IMR-90 (cell line): Measurements from ENCODE around the gene ATP8B4. TPM values are rescaled to one million over a fixed set of nuclear protein-coding genes. Genes with fewer than 3 reads are reported as not detected.
A peak's percentile ranks its signal among the peaks of the same experiment; 100 is the strongest.

Experiments used
- ATAC-seq: fragments of 200-7000 bp; cut with Tn5 transposase; 2 replicates; pipeline ENCODE4 v1.9.1; 2020; ENCODE audit warnings: low read depth, mild to moderate bottlenecking, moderate library complexity
- BruUV-seq: library from RNA; stranded (reverse); fragments of 400-500 nt; replicated peaks from 2 replicates; lab custom pipeline; 2021; lab: Mats Ljungman, UMichigan
- CTCF ChIA-PET: fragments of 300-600 bp; formaldehyde crosslinking; extraction: SDS; loops from one replicate; lab custom pipeline; 2021; ENCODE audit warnings: antibody characterized with exemption; lab: Yijun Ruan, JAX
- POLR2A ChIA-PET: fragments of 300-600 bp; sonication (Branson Sonifier 250); formaldehyde crosslinking; loops from one replicate; lab custom pipeline; 2022; ENCODE audit warnings: antibody characterized with exemption; ENCODE audit not compliant: unreplicated experiment; lab: Charles Lee
- DNase-seq: peaks from one replicate; pipeline ENCODE4 v3.0.0; 2013
- H2AFZ ChIP-seq: replicated peaks from 2 replicates; pipeline ENCODE3; 2013; ENCODE audit warnings: low read length, mild to moderate bottlenecking; ENCODE audit not compliant: poor library complexity
- H2AK5ac ChIP-seq: 2 replicates; pipeline ENCODE4 v1.6.1; 2013; ENCODE audit warnings: low read depth, low read length, inconsistent platforms
- H2AK9ac ChIP-seq: replicated peaks from 2 replicates; pipeline ENCODE3; 2013; ENCODE audit warnings: mild to moderate bottlenecking, low read depth, low read length, moderate library complexity; ENCODE audit not compliant: poor library complexity
- H2BK120ac ChIP-seq: 2 replicates; pipeline ENCODE4 v1.6.1; 2013; ENCODE audit warnings: low read depth, low read length, inconsistent platforms
- H2BK15ac ChIP-seq: 3 replicates; pipeline ENCODE4 v1.6.1; 2013; ENCODE audit warnings: low read depth, low read length, inconsistent platforms
- H2BK20ac ChIP-seq: 2 replicates; pipeline ENCODE4 v1.6.1; 2013; ENCODE audit warnings: low read depth, mild to moderate bottlenecking, inconsistent platforms, low read length, moderate library complexity
- H2BK5ac ChIP-seq: 2 replicates; pipeline ENCODE4 v1.6.1; 2013; ENCODE audit warnings: mild to moderate bottlenecking, low read depth, low read length, inconsistent platforms; ENCODE audit not compliant: poor library complexity, severe bottlenecking
- H3K14ac ChIP-seq: replicated peaks from 2 replicates; pipeline ENCODE4 v1.6.1; 2013; ENCODE audit warnings: low read depth, low read length, inconsistent platforms
- H3K18ac ChIP-seq: 2 replicates; pipeline ENCODE4 v1.6.1; 2013; ENCODE audit warnings: low read depth, low read length, control low read depth
- H3K23ac ChIP-seq: 2 replicates; pipeline ENCODE4 v1.6.1; 2013; ENCODE audit warnings: low read depth, low read length, inconsistent platforms
- H3K27ac ChIP-seq: 2 replicates; pipeline ENCODE4 v1.5.1; 2013; ENCODE audit warnings: mild to moderate bottlenecking, control low read depth, low read length; ENCODE audit not compliant: insufficient read depth
- H3K27me3 ChIP-seq: 2 replicates; pipeline ENCODE4 v1.6.1; 2013; ENCODE audit warnings: low read length; ENCODE audit not compliant: control insufficient read depth, insufficient read depth
- H3K36me3 ChIP-seq: 2 replicates; pipeline ENCODE4 v1.6.1; 2013; ENCODE audit warnings: low read length, mixed read lengths; ENCODE audit not compliant: control insufficient read depth, insufficient read depth
- H3K4ac ChIP-seq: 2 replicates; pipeline ENCODE4 v1.6.1; 2013; ENCODE audit warnings: low read depth, low read length, inconsistent platforms
- H3K4me1 ChIP-seq: 2 replicates; pipeline ENCODE4 v1.6.1; 2013; ENCODE audit warnings: low read length, mixed read lengths; ENCODE audit not compliant: control insufficient read depth, insufficient read depth
- H3K4me2 ChIP-seq: 2 replicates; pipeline ENCODE4 v1.6.1; 2013; ENCODE audit warnings: low read depth, mild to moderate bottlenecking, control low read depth, low read length, moderate library complexity
- H3K4me3 ChIP-seq: 2 replicates; pipeline ENCODE4 v1.5.1; 2013; ENCODE audit warnings: low read depth, mild to moderate bottlenecking, control low read depth, low read length, moderate library complexity; ENCODE audit not compliant: insufficient read depth
- H3K56ac ChIP-seq: 2 replicates; pipeline ENCODE4 v1.6.1; 2013; ENCODE audit warnings: low read length, inconsistent platforms; ENCODE audit not compliant: insufficient read depth; ENCODE audit errors: extremely low read depth
- H3K79me1 ChIP-seq, 2 experiments: 2 replicates each; pipeline ENCODE4 v1.6.1; 2013; ENCODE audit warnings: low read length in 2 of 2, inconsistent platforms in 1 of 2, low read depth in 1 of 2
- H3K9ac ChIP-seq: 2 replicates; pipeline ENCODE4 v1.6.1; 2013; ENCODE audit warnings: low read depth, low read length, control low read depth
- H3K9me1 ChIP-seq: 2 replicates; pipeline ENCODE4 v1.6.1; 2013; ENCODE audit warnings: low read length, inconsistent platforms; ENCODE audit not compliant: insufficient read depth
- H3K9me3 ChIP-seq: 2 replicates; pipeline ENCODE4 v1.6.1; 2013; ENCODE audit warnings: low read length; ENCODE audit not compliant: control insufficient read depth, insufficient read depth
- H4K20me1 ChIP-seq: 2 replicates; pipeline ENCODE4 v1.6.1; 2013; ENCODE audit warnings: low read length, inconsistent platforms; ENCODE audit not compliant: insufficient read depth
- H4K5ac ChIP-seq: 2 replicates; pipeline ENCODE4 v1.6.1; 2013; ENCODE audit warnings: mild to moderate bottlenecking, low read depth, low read length, control low read depth
- H4K8ac ChIP-seq, 2 experiments: 2 replicates each; pipeline ENCODE4 v1.6.1; 2013; ENCODE audit warnings: low read depth in 2 of 2, low read length in 2 of 2, control low read depth in 1 of 2, inconsistent platforms in 1 of 2
- H4K91ac ChIP-seq: 2 replicates; pipeline ENCODE4 v1.6.1; 2013; ENCODE audit warnings: low read depth, low read length, inconsistent platforms; ENCODE audit not compliant: insufficient read depth
- BHLHE40 ChIP-seq: fragments of 150-350 bp; IDR thresholded peaks from 2 replicates; pipeline ENCODE4 v1.6.1; 2016; ENCODE audit warnings: mild to moderate bottlenecking, low read depth, low read length
- CEBPB ChIP-seq: IDR thresholded peaks from 2 replicates; pipeline ENCODE4 v1.6.1; 2012; ENCODE audit warnings: low read depth, low read length, improper control_type of control experiment
- CHD1 ChIP-seq: IDR thresholded peaks from 2 replicates; pipeline ENCODE4 v1.6.1; 2012; ENCODE audit warnings: low read depth, low read length, improper control_type of control experiment
- CTCF ChIP-seq: conservative IDR thresholded peaks from 2 replicates; pipeline ENCODE4 v1.5.1; 2012; ENCODE audit warnings: mild to moderate bottlenecking, low read depth, low read length, improper control_type of control experiment
- FOS ChIP-seq: fragments of 150-350 bp; IDR thresholded peaks from 2 replicates; pipeline ENCODE4 v1.6.1; 2016; ENCODE audit warnings: low read depth, low read length
- MAFK ChIP-seq: IDR thresholded peaks from 2 replicates; pipeline ENCODE4 v1.6.1; 2012; ENCODE audit warnings: low read depth, low read length, improper control_type of control experiment
- MAZ ChIP-seq: IDR thresholded peaks from 2 replicates; pipeline ENCODE4 v1.6.1; 2012; ENCODE audit warnings: low read depth, mild to moderate bottlenecking, low read length, improper control_type of control experiment, moderate library complexity, borderline replicate concordance
- MXI1 ChIP-seq: IDR thresholded peaks from 2 replicates; pipeline ENCODE4 v1.6.1; 2012; ENCODE audit warnings: low read depth, mild to moderate bottlenecking, low read length, moderate library complexity, borderline replicate concordance
- NFE2L2 ChIP-seq: fragments of 150-350 bp; IDR thresholded peaks from 2 replicates; pipeline ENCODE4 v1.6.1; 2016; ENCODE audit warnings: low read depth, mild to moderate bottlenecking, low read length
- POLR2A ChIP-seq: IDR thresholded peaks from 2 replicates; pipeline ENCODE4 v1.6.1; 2012; ENCODE audit warnings: mild to moderate bottlenecking, low read depth, low read length
- RCOR1 ChIP-seq: IDR thresholded peaks from 2 replicates; pipeline ENCODE4 v1.6.1; 2012; ENCODE audit warnings: mild to moderate bottlenecking, low read length, improper control_type of control experiment; ENCODE audit not compliant: insufficient replicate concordance
- SMC3 ChIP-seq: fragments of 150-350 bp; IDR thresholded peaks from 2 replicates; pipeline ENCODE4 v1.6.1; 2016; ENCODE audit warnings: low read depth, mild to moderate bottlenecking, antibody characterized with exemption, low read length, moderate library complexity
- WGBS, 2 experiments: methylation state at CpG; one replicate each; pipeline versions ENCODE4 v1.1.5 to v1.1.7; 2013; ENCODE audit warnings: missing lambda C conversion rate in 2 of 2; ENCODE audit not compliant: insufficient read length in 1 of 2; ENCODE audit errors: extremely low coverage in 2 of 2; 5-methylcytosine and 5-hydroxymethylcytosine counted together
- dilution Hi-C: fragments of 300-500 bp; cut with HindIII; formaldehyde crosslinking; loops from one replicate; pipeline ENCODE4 v1.14.3; 2018; ENCODE audit warnings: low sequenced_read_pairs; ENCODE audit not compliant: unreplicated experiment
- in situ Hi-C: fragments of 300-500 bp; cut with MboI; formaldehyde crosslinking; loops from 3 replicates; pipeline ENCODE4 v1.14.3; 2019; ENCODE audit warnings: low sequenced_read_pairs, inconsistent platforms, mixed read lengths
- intact Hi-C: fragments of 100-400 bp; cut with micrococcal nuclease; formaldehyde crosslinking; loops from 2 replicates; pipeline ENCODE4 v1.10.0; 2022
- polyA plus RNA-seq, 3 experiments: library from polyadenylated mRNA; depleted of rRNA; stranded (reverse); fragments of >200 nt; gene quantifications; 2 replicates each; pipeline ENCODE4 v1.2.3, GENCODE V29; 2012; ENCODE audit warnings: low replicate concordance in 1 of 3
- total RNA-seq: library from RNA; depleted of rRNA; stranded (reverse); fragments of >200 nt; gene quantifications from 2 replicates; pipeline ENCODE4 v1.2.3, GENCODE V29; 2012
- TF ChIP-seq, protein P1 (sequence below): fragments of 150-350 bp; IDR thresholded peaks from 2 replicates; pipeline ENCODE4 v1.6.1; 2017; ENCODE audit warnings: mild to moderate bottlenecking, antibody characterized with exemption, low read length, low read depth
- TF ChIP-seq, protein P2 (sequence below): fragments of 150-350 bp; IDR thresholded peaks from 2 replicates; pipeline ENCODE4 v1.6.1; 2016; ENCODE audit warnings: low read depth, mild to moderate bottlenecking, low read length, moderate library complexity, borderline replicate concordance

The ATP8B4 gene
- total and polyA plus RNA-seq, 2 of the 4 experiments (the other 2 are of a cell fraction), result 0.12 to 0.54 TPM

DNA sequence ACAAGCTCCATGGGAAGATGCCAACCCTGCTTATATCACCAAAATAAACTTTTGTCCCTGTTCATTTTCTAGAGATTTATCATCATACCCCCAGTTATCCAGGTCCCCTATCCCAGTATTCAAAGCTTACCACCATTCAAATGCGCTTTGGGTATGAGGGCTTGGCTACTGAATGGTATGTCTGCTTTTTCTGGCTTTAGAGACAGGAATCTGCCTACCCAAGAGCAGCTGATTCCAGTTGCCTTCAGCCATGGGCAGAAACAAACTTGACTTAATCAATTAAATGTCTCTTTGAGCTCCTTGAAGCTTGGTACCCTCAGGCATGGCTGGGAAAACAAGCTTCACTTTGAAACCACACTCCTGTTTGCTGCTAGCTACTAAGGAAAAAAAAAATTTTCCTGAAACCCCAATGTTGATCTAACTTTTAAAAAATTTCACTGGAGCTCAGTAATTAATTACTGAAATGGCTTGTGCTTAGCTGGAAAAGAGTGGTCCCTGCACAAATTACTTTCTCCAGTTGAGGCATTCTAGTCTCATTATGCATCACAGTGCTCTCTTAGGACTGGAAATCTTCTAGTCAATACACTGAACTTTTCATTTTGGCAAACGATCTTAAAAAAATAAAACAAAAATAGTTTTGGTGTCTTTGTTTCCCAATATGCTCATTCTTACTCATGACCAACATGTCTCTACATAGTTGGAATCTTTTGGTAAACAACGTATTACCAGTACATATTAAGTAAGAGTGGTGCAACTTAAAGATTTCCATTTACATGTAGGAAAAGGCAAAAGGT lies 255.4 kb downstream of the ATP8B4 start:
- H2AK9ac ChIP-seq, result no peak overlapping the region
- no peak overlapping the region for H2AFZ ChIP-seq
- peak overlapping the region; percentile 3 for H2AK5ac ChIP-seq
- peak overlapping the region; percentile 51 for H3K56ac ChIP-seq
- peak overlapping the region; percentile 93 for H2BK20ac ChIP-seq
- H2BK5ac ChIP-seq, result peak overlapping the region; percentile 89
- H3K4me1 ChIP-seq, result peaks cover 18% of the 10 kb centered on the region
- peak; percentile 79 for ATAC-seq
- H3K79me1 ChIP-seq, result no peaks in the 10 kb centered on the region
- no peaks in the 10 kb centered on the region for H4K20me1 ChIP-seq
- WGBS, 2 experiments, result no CpG with 5 or more reads among the region's 3 CpGs
- peak; percentile 91 for DNase-seq
- intact Hi-C loops, result no loop called here
- BruUV-seq, result no TSS peak
- H4K91ac ChIP-seq, result peak overlapping the region; percentile 76
- peak overlapping the region; percentile 96 for H3K27ac ChIP-seq
- peak overlapping the region; percentile 94 for H4K5ac ChIP-seq
- H3K18ac ChIP-seq, result peak overlapping the region; percentile 96
- dilution Hi-C loops, result no loop called here
- in situ Hi-C loops, result no loop called here
- H3K23ac ChIP-seq, result peak overlapping the region; percentile 75; the same call in 1 of the 2 replicates
- H3K27me3 ChIP-seq, result no peaks in the 10 kb centered on the region
- peak overlapping the region; percentile 78 for H3K4ac ChIP-seq
- H2BK120ac ChIP-seq, result peak overlapping the region; percentile 93
- H3K9me3 ChIP-seq, result peaks cover 9% of the 10 kb centered on the region
- peak overlapping the region; percentile 80 to 87 for H4K8ac ChIP-seq
- H3K9me1 ChIP-seq, result no peaks in the 10 kb centered on the region; the same call in none of the 2 replicates
- ChIA-PET POLR2A (no interaction called here), CTCF (no interaction called here)
- peak overlapping the region; percentile 59 for H3K9ac ChIP-seq
- H3K36me3 ChIP-seq, result no peaks in the 10 kb centered on the region
- H3K4me3 ChIP-seq, result no peak overlapping the region
- H2BK15ac ChIP-seq, result peak overlapping the region; percentile 32; the same call in 2 of the 3 replicates
- peak overlapping the region; percentile 64 for H3K4me2 ChIP-seq
- peak overlapping the region; percentile 69 for H3K14ac ChIP-seq
- TF ChIP-seq MAZ, result no peak
- TF ChIP-seq CHD1, result no peak
- TF ChIP-seq NFE2L2, result no peak
- TF ChIP-seq, protein P1, sequence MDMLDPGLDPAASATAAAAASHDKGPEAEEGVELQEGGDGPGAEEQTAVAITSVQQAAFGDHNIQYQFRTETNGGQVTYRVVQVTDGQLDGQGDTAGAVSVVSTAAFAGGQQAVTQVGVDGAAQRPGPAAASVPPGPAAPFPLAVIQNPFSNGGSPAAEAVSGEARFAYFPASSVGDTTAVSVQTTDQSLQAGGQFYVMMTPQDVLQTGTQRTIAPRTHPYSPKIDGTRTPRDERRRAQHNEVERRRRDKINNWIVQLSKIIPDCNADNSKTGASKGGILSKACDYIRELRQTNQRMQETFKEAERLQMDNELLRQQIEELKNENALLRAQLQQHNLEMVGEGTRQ, result no peak
- TF ChIP-seq RCOR1, result no peak
- no peak for TF ChIP-seq MXI1
- TF ChIP-seq MAFK, result no peak
- TF ChIP-seq CTCF, result no peak
- TF ChIP-seq SMC3, result no peak
- TF ChIP-seq CEBPB, result peak; percentile 95
- TF ChIP-seq BHLHE40, result 0 out of 2 replicates have a peak, but pooled peaks have one; percentile 7
- TF ChIP-seq FOS, result peak; percentile 40; the same call in 1 of the 2 replicates
- TF ChIP-seq POLR2A, result no peak
- TF ChIP-seq, protein P2, sequence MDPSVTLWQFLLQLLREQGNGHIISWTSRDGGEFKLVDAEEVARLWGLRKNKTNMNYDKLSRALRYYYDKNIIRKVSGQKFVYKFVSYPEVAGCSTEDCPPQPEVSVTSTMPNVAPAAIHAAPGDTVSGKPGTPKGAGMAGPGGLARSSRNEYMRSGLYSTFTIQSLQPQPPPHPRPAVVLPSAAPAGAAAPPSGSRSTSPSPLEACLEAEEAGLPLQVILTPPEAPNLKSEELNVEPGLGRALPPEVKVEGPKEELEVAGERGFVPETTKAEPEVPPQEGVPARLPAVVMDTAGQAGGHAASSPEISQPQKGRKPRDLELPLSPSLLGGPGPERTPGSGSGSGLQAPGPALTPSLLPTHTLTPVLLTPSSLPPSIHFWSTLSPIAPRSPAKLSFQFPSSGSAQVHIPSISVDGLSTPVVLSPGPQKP, result no peak
